ENCODE data around the gene GALNT9. TPM values are rescaled to one million over a fixed set of nuclear protein-coding genes. Genes with fewer than 3 reads are reported as not detected.

Gene GALNT9
- total RNA-seq, 1 experiment from 2014 or later = 2.6 TPM

- no peak overlapping the region for H2AFZ ChIP-seq (ENCODE audit: low read depth, low read length, poor library complexity, severe bottlenecking)
- no peak for DNase-seq (ENCODE audit: low read depth, low spot score)
Observed at GRCh38 chr12:132313182-132313581, 16.2 kb downstream of the GALNT9 start.

More at GRCh38 chr12:132313182-132313581, 16.2 kb downstream of the GALNT9 start:
- no peaks in the 10 kb centered on the region for H3K79me2 ChIP-seq (ENCODE audit: insufficient read depth, low read length)
- no peak for TF ChIP-seq JUND (IDR thresholded peaks at IDR 0.05)
- no peak for TF ChIP-seq YY1 (IDR thresholded peaks at IDR 0.05; ENCODE audit: extremely low read depth, insufficient replicate concordance, low read depth, low read length)
- no peak for TF ChIP-seq CEBPB (IDR thresholded peaks at IDR 0.05; ENCODE audit: low read depth)
- TF ChIP-seq MAX (IDR thresholded peaks at IDR 0.05) = no peak
- no peak for TF ChIP-seq CTCF (IDR thresholded peaks at IDR 0.05 in 2 of 3, conservative IDR thresholded peaks at IDR 0.05 in 1 of 3; ENCODE audit: borderline replicate concordance in 1 of 3, insufficient read depth in 1 of 3, low read depth in 2 of 3, low read length in 2 of 3)
- no peak for TF ChIP-seq POLR2A (IDR thresholded peaks at IDR 0.05; ENCODE audit: borderline replicate concordance, extremely low read depth, insufficient read depth, insufficient read length)
- TF ChIP-seq ZNF274 (IDR thresholded peaks at IDR 0.05; ENCODE audit: low read depth, low read length) = no peak
- TF ChIP-seq SIN3A (IDR thresholded peaks at IDR 0.05; ENCODE audit: low read depth) = no peak
- no TSS peak for BruUV-seq (replicated peaks)
- no peaks in the 10 kb centered on the region for H3K4me1 ChIP-seq (ENCODE audit: control insufficient read depth in 1 of 2, insufficient read depth in 2 of 2, low read length in 2 of 2)
- peaks cover 0 to 6% of the 10 kb centered on the region in 2 experiments; a peak in 2 of 4 replicates for H3K9me3 ChIP-seq (ENCODE audit: control insufficient read depth in 1 of 2, insufficient read depth in 1 of 2, low read depth in 1 of 2, low read length in 2 of 2)
- no peak overlapping the region for H3K9ac ChIP-seq (ENCODE audit: low read length)
- H3K9me2 ChIP-seq (ENCODE audit: insufficient read depth) = no peaks in the 10 kb centered on the region
- H3K4me2 ChIP-seq (ENCODE audit: low read length) = no peak overlapping the region
- no peak overlapping the region for H3K4me3 ChIP-seq (replicated peaks in 1 of 2; ENCODE audit: low read depth in 1 of 2, low read length in 2 of 2)
- no peak for ATAC-seq
- H3K27ac ChIP-seq (ENCODE audit: low read depth, low read length) = no peak overlapping the region
- no peaks in the 10 kb centered on the region for H4K20me1 ChIP-seq (ENCODE audit: insufficient read depth)
- H3K27me3 ChIP-seq (ENCODE audit: insufficient read depth, low read length) = no peaks in the 10 kb centered on the region
- no peaks in the 10 kb centered on the region for H3K36me3 ChIP-seq (ENCODE audit: control insufficient read depth in 1 of 2, insufficient read depth in 2 of 2, low read length in 2 of 2)
- POLR2A ChIA-PET = no interaction called here
- intact Hi-C loops (cut with micrococcal nuclease) = no loop called here
- CTCF ChIA-PET = no interaction called here
- RAD21 ChIA-PET (ENCODE audit: low non-redundant PET in 1 of 2, low total read pairs in 2 of 2, uncharacterized antibody in 2 of 2, unreplicated experiment in 2 of 2) = no interaction called here

Measured in HCT116 (cell line).